Lung microvascular endothelial cell (primary cell): ENCODE measurements around the gene ZNF320. TPM values are rescaled to one million over a fixed set of nuclear protein-coding genes. Genes with fewer than 3 reads are reported as not detected.
"Not testable (repeated sequence)": the region's sequence is repeated elsewhere in the genome, so short reads cannot be mapped to it uniquely, and the experiment has no call there.

Experiments
- DNase-seq, 2 donors: peaks; one replicate each; pipeline versions ENCODE4 v3.0.0 to v3.0.0-alpha.2; 2010; ENCODE audit warnings: low read depth in 2 of 2
- total RNA-seq: library from RNA; depleted of rRNA; stranded (reverse); fragments of >200 nt; gene quantifications from 2 replicates; pipeline ENCODE4 v1.2.1, GENCODE V29; 2014

The ZNF320 gene
- total RNA-seq, 1 donor from 2014 or later, result 8.5 TPM

DNA sequence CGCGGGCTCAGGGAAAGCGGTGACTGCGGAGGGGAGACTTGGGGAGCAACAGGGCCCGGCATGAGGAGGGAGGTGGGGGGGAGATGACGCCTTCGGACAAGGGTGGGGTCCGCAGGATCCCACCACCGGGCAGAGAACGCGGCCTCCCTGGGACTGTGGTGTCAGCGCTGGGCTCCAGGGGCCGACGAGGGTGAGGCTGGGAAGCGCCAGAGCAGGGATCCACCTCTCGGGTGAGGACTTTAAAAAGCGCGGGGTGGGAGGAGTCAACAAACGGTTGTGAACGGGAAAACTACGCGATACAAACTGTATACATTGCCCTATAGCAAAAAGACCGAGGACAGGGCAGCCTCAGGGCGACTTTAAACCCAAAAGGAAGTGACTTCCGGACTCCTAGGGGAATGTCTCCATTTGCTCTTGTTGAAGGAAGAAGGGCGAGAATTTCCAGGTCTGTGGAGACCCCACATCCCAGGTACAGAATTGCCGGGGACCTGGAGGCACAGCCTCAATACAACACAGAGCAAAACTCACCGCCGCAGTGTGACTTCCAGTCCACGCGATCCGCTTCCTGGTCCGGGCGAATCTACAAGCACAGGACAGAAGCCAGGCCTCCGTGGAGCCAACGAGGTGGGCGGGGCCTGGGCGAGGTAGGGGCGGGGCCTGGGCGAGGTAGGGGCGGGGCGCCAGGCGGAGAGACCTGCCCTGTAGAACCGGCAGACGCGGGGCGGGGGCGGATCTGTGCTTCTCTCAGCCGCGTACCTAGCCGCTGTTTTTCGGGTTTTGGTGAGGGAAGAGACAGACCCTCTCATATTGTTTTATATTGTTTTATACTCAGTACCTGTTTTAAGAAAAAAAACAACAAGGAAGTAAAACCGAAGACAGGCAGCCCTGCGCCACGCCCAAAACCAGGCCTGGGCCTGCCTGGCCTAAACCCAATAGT lies 25.7 kb upstream of the ZNF320 start, which contains the start of gene ZNF888:
ZNF888 (minus strand) TSS at position 588 of the 937 bp plus-strand sequence. CDS start 5,555 bp downstream, outside the sequence.
- peak; percentile 78 to 91 for DNase-seq

DNA sequence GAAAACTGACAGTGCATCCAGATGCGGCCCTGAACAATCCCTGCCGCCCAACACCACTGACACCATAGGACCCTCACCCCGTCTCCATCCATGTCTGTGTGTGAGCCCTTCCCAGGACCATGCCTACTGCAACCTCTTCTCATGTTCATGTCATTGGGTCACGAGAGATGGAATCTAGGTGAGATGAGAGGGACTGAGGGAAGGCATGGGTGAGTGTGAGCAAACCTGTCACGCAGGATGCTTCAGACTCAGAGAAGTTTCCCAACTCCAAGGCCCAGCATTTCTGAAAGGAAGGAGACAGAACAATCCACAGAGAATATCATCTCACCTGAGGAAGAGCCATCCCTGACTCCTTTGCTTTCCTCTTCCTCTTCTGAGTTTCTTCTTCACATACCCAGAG lies 20.1 kb upstream of the ZNF320 start:
- DNase-seq, result no peak

DNA sequence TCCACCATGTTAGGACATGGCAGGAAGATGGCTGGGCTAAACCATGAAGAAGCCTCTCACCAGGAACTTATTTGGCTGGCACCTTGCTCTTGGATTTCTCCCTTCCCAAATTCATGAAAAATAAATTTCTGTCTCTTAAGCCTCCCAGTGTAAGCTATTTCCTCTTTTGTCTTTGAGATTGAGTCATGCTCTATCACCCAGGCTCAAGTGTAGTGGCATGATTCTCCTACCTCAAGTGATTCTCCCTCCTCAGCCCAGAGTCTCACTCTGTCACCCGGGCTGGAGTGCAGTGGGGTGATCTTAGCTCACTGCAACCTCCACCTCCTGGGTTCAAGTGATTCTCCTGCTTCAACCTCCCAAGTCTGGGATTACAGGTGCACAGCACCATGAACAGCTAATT lies 13.2 kb upstream of the ZNF320 start:
- no peak for DNase-seq

DNA sequence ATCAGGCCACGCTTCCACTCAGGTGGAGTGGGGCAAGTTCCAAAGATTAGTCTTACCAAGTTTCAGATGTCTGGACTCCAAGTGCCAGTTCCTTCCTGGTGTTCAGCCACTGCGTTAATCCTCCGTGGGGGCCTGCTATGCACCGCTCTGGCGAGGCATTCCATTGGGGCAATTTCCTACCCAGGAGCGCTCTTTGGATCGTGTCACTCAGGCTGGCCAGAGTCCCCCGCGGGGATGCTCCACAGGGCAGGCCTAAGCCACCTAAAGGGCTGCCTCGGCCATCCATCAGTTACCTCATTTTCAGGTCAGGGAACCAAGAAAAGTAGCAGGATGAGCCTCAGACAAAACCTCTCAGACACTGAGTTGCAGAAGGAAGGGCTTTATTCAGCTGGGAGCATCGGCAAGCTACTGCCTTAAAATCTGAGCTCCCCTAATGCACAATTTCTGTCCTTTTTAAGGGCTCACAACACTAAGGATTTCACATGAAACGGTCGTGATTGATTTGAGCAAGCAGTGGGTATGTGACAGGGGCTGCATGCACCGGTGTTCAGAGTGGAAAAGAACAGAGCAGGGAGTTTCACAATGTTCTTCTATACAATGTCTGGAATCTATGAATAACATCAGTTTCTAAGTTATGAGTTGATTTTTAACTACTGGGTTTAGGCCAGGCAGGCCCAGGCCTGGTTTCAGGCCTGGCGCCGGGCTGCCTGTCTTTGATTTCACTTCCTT lies 6.8 kb upstream of the ZNF320 start:
- not testable (repeated sequence) for DNase-seq

DNA sequence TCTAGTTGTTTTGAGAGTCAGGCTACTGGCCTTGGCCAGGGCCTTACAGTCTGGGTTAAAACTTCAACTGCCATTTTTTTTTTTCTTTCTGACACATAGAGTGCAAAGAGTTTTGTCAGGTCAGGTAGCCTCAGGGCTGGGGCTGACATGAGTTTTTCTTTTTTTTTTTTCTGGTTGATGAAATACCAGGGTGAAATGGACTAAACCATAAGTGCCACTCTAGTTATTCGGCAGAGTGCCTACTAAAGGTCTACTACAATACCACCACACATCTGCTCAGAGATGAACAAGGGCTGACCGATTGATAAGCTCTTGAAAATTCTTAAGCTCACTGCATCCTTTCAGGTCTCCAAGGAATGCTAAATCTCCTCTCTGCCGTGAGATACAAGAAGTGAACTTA lies 4.4 kb upstream of the ZNF320 start:
- DNase-seq, result no peak

DNA sequence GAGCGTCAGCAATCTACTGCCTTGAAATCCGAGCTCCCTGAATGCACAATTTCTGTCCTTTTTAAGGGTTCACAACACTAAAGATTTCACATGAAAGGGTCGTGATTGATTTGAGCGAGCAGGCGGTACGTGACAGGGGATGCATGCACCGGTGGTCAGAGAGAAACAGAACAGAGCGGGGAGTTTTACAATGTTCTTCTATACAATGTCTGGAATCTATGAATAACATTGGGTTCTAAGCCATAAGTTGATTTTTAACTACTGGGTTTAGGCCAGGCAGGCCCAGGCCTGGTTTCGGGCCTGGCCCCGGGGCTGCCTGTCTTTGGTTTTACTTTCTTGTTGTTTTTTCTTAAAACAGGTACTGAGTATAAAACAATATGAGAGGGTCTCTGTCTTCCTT lies 1.2 kb upstream of the ZNF320 start:
- DNase-seq, result not testable (repeated sequence)

DNA sequence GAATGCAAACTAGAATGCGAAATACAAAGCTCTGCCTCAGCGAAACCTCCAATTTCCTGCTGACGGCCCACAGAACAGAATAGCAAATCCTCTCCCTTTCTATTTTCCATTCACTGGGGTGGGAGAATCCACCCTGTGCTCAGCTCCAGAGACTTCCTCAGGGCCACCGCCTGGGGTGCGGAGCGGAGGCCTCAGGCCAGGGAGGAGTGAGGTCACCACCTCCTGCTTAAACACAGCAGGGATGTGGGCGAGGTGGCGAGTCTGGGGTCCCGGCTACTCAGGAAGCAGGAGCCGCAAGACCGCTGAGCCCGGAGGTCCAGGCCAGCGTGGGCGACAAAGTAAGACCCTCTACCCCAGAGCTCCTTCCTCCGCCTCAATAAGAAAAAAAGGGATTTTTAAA lies 666 bp upstream of the ZNF320 start:
- DNase-seq, result peak in 1 of 2 donors; percentile 1

DNA sequence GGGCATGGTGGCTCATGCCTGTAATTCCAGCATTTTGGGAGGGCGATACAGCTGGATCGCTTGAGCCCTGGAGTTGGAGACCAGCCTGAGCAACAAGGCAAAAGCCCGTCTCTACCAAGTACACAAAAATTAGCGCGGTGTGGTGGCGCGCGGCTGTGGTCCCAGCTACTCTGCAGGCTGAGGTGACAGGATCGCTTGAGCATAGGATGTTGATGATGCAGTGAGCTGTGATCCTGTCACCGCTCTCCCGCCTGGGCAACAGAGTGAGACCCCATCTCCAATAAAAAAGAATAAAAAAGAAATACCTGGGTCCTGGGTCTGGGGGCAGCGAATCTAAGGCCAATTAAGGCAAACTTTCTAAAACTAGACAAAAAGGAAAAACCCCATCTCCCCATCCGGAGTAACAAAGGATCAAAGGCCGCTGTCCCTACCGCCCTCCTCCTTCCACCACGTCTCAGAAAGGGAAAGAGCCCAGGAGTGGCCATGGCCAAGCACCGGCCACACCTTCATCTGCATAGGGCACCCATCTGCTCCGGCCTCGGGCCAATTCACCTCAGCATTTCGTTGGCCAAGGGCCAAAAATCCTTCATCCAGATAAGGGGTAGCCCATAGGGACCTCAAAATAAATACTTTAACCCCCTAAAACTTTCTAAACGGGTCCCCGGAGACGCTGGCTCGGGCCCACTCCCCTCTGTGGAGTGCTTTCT lies 851 bp downstream of the ZNF320 start:
- peak; percentile 11 to 39 for DNase-seq

DNA sequence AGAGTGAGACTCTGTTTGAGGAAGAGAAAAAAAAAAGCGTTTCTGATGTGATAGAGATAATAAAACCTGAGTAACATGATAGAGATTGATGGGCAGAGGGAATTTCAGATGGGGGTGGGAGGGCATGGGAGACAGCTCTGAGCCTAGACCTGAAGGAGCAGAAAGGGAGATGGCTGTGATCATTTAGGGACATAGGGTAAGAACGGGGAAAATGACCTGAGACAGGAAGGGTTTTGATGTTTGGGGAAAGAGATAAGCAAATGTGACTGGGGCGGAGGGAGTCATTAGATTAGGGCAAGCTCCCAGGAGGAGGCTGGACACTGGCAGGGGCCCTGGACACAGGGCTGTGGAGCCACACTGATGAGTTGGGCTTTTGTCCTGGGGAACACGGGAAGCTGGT lies 6.1 kb downstream of the ZNF320 start:
- DNase-seq, result no peak

DNA sequence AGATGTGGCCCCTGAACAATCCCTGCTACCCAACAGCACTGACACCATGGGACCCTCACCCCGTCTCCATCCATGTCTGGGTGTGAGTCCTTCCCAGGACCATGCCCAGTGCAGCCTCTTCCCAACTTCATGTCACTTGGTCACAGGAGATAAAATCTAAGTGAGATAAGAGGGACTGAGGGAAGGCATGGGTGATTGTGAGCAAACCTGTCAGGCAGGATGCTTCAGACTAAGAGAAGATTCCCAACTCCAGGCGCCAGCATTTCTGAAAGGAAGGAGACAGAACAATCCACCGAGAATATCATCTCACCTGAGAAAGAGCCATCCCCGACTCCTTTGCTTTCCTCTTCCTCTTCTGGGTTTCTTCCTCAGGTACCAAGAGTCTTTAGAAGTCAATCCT lies 7.5 kb downstream of the ZNF320 start:
- DNase-seq, result no peak

DNA sequence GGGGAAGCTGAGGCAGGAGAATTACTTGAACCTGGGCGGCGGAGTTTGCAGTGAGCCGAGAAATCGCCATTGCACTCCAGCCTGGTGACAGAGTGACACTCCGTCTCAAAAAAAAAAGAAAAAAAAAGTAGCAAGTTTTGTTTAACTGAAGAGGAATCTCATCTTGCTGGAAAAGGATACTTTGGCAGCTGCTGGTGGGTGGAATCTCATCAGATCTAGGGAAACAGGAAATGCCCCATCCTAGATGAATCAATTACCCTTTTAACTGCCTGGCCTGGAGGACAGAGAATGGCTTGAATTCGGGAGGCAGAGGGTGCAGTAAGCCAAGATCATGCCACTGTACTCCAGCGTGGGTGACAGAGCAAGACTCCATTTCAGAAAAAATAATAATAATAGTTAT lies 8.4 kb downstream of the ZNF320 start:
- DNase-seq, result no peak

DNA sequence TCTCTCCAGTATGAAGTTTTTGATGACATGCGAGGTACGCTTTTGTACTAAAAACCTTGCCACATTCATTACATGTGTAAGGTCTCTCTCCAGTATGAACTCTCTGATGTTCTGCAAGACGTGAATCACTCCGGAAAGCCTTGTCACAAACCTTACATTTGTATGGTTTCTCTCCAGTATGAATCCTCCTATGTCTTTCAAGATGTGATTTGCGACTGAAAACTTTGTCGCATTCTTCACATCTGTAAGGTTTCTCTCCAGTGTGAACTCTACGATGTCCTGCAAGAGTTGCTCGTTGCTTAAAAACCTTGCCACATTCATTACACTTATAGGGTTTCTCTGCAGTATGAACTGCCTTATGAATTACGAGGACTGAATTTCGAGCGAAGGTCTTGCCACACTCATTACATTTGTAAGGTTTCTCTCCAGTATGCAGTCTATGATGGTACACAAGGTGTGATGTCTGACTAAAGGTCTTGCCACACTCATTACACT lies 16.5 kb downstream of the ZNF320 start:
- DNase-seq, result no peak

DNA sequence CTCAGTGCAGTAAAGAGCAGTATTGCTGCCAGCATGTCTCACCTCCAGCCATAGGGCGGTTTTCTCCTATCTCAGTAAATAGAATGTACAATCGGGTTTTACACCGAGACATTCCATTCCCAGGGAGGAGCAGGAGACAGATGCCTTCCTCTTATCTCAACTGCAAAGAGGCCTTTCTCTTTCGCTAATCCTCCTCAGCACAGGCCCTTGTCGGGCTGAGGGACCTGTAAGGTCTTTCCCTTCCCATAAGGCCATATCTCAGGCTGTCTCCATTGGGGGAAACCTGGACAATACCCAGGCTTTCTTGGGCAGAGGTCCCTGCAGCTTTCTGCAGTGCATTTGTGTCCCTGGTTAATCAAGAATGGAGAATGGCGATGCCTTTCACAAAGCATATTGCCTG lies 24.4 kb downstream of the ZNF320 start:
- not testable (repeated sequence) for DNase-seq

DNA sequence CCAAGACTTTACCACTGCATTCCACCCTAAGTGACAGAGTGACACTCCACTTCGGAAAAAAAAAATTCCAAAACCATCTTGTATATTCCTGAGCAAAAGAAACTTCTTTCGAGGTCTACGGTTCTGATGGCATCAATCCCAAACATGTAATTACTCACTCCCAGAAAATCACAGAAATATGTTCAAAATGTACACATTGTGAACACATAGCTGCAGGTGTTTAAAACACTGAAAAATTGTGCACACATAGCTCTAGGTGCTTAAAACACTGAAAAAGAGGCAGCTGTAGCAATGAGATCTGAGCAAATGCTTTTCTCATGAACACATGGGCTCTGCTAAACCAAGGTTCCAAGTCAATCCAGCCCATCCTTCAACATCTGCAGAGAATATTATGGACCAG lies 26.0 kb downstream of the ZNF320 start:
- DNase-seq, result no peak

DNA sequence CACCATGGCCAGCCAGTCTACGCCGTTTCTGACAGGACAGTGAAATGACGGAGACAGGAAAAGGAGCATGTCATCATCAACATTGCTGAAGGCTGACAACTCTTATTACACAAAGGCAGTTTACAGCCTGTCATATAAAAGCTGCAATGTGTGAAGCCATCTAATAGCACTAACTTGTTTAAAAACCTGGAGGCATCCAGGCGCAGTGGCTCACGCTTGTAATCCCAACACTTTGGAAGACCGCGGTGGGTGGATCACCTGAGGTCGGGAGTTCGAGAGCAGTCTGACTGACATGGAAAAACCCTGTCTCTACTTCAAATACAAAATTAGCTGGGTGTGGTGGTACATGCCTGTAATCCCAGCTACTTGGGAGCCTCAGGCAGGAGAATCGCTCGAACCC lies 29.4 kb downstream of the ZNF320 start:
- not testable (repeated sequence) for DNase-seq

DNA sequence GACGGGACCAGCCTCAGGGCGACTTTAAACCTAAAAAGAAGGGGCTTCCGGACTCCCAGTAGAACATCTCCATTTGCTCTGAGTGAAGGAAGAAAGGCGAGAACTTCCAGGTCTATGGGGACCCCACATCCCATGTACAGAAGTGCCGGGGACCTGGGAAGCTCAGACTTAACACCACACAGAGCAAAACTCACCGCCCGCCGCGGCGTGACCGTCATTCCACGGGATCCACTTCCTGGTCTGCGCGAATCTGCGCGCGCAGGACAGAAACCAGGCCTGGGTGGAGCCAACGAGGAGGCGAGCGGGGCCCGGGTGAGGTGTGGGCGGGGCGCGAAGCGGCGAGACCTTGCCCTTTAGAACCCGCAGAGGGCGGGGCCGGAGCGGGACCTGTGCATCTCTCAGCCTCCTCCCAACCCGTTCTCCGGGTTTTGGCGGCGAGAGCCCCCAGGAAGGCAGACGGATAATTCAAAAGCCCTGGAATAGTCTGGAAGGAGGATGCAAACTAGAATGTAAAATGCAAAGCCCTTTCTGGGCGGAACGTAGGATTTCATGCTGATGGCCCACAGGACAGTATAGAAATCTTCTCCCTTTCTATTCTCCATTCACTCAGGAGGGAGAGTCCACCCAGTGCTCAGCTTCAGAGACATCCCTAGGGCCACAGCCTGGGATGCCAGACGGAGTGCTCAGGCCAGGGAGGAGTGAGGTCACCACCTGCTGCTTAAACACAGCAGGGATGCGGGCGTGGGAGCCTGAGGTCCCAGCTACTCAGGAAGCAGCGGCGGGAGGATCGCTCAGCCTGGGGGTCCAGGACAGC lies 39.9 kb downstream of the ZNF320 start, which contains the start of gene ZNF468:
ZNF468 (minus strand) TSS at position 242 of the 814 bp plus-strand sequence. CDS start 3,347 bp downstream, outside the sequence.
- DNase-seq, result peak; percentile 67 to 69

DNA sequence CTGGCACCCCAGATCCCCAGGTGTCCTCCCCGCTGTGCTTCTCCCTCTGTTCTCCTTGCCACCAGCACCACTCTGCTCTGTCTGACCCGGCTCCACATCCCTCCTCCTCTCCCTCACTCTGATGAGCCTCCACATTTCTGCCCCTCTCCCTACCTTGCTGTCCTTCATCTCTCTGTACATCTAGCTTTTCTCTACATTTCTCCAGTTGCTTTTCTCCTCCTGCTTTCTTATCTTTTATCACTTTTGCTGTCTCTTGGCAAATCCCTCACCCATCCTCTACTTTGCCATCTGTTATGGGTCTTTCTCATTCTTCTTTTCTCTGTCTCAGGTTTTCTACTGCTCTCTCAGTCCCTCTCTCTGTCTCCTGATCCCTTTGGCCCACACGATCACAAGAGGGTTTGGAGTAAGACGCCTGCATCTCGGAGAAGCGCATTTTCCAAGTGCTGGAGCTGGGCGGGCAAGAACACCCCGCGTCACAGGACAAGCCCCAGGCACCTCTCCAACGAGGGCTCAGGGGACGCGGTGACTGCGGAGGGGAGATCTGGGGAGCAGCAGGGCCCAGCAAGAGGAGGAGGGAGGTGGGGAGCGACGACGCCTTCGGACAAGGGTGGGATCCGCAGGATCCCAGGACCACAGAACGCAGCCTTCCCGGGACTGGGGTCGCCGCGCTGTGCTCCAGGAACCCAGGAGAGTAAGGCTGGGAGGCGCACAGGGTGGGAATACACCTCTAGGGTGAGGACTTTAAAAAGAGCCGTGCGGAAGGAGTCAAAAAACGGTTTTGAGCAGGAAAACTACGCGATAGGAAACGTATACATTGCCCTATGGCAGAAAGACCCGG lies 40.7 kb downstream of the ZNF320 start:
- DNase-seq, result peak; percentile 7 to 25
